Raji (cell line): Measurements from ENCODE around the gene AUTS2.

Source experiments
- POLR2A ChIP-seq: IDR thresholded peaks from 2 replicates; pipeline ENCODE4 v1.6.1; 2011; ENCODE audit warnings: low read depth, low read length, control low read depth; ENCODE audit not compliant: insufficient read depth

The AUTS2 gene

GRCh38 chr7:70379210-70379609, 780.9 kb downstream of the AUTS2 start:
- TF ChIP-seq POLR2A, result no peak

DNA sequence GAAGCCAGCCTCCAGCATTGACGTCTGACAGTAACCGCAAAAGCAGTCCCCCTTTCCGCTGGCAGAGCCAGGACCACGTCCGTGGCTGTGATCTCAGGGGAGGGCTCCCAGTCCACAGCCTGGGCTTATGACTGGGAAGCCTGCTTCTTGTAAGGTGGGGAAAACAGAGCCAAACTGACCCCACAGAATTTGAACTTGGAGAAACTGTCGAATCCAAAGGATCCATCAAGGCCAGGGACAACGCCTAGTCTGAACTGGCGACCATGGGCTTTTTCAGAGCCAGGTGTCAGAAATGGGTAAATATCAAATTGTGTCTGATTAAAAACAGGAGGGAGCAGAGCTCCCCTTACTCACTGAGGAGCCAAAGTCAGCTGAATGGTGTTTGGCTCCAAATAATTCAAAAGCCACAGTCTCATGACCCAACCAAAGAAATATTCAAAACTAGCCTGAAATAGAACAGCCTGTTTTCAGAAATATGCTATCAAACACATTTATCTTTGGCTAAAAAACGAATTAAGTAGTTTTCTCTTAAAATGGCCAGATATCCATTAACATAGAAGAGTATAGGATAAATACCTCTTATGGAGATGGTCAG, 782.2 kb downstream of the AUTS2 start:
- no peak for TF ChIP-seq POLR2A

DNA sequence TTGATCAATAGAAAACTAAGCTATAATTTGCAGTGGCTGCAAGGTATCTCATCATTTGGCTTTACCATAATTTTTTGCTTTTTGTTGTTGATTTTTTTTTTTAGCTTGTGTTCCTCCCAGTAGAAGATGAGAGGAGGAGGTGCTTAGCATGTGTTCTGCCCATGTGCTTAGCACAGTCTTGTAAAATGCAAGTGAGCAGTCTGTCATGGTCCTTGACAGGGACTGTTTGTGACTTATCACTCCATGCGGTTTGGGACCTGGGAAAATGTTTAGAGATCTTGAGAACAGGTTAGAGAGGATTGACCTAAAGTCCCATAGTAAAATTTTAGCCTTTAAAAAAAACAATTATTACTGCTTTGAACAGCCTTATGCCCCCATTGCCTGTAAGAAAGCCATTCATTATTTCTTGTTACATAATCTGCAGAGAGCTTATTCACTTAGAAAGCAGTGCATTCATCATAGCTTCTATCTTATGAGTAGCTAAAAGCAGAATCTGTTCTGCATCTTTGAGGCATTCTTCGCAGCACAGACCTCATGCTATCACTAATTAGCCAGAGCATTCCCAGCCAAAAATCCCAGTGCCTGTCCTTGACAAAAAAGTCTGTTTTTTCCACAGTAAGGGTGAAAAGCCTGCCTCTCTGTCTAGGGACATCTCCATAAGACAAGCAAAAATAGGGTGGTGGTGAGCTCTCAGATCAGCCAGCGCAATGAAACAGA, 784.9 kb downstream of the AUTS2 start:
- TF ChIP-seq POLR2A, result no peak

- TF ChIP-seq POLR2A, result no peak
These were observed 785.7 kb downstream of the AUTS2 start for GRCh38 chr7:70384024-70384423.

DNA sequence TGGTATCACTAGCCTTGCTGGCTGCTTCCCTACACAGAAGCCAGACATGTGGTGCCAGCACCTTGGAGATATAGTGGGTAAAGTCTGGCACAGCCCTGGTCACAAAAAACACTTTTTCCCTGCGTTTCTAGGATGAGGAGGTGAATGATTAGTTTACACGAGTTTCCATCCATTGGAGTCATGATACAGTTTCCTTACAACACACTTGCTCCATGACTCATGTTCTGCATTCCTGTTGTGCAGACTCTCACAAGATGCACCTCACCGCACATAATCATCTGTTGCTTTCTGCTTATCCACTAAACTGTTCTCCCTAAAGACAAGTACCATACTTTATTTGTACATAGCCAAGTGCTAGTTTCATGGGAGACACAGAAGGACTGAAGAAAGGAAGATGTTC, 786.6 kb downstream of the AUTS2 start:
- TF ChIP-seq POLR2A, result no peak

DNA sequence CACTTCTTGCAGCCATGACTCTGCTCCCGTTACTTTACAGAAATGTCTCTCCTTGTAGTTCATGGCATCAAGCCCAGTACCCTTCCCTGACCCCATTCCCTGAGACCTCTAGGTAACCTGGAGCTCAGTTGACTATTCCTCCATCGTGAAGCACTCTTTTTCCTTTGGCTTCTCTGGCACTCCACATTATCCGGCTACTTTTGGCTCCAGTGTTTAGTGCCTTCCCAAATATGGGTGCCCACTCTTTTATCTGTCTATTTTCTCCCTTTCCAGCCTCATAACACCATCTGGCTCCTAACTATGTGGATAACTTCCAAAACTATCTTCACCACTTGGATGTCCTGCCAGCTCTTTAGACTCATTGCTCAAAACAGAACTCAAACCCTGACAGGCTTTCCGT, 788.9 kb downstream of the AUTS2 start:
- no peak for TF ChIP-seq POLR2A

DNA sequence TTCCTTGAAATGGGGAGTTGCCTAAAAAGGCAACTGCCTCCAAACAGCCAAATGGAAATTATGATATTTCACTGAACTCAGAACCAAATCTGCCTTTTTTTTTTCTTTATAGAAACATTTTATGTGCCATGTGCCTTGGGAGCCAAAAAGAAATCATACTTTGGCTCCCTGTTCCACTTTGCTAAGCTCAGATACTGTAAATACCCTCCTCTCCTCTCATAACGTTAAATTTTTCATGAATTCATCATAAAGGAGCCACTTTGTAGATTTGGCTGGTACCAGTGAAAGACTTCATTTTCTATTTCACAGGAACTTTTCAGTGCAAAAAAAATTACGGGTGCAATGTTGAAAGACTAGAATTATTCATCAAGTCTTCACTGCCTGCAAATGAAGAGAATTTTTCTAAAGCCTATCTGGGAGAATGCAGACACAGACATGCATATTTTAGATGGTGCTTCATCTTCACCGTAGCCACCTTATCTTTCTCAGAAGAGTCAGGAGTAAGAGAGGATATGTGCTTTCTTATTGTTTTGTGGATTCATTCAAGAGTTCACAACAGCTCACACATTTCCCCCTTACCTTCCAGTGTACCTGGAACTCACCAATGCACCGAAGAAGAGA, 791.4 kb downstream of the AUTS2 start:
- TF ChIP-seq POLR2A, result no peak

DNA sequence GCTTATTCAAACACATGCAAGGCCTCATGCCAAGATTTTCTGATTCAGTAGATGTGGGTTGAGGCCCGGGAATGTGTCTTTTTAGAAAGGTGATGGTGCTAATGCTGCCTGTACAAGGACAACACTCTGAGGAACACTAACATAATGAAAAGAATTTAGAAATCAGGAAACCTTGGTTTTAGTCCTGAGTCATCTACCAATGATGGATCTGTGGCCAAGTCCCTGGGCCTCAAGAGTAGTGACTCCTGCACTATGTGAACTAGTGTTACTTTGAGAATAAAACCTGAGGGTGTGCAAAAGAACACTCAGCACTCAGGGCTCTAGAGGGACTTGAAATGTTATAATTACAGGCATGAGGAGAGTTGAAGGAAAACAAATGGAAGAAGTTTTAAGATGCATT, 792.0 kb downstream of the AUTS2 start:
- no peak for TF ChIP-seq POLR2A

GRCh38 chr7:70392256-70392876, 794.1 kb downstream of the AUTS2 start:
- TF ChIP-seq POLR2A, result no peak

DNA sequence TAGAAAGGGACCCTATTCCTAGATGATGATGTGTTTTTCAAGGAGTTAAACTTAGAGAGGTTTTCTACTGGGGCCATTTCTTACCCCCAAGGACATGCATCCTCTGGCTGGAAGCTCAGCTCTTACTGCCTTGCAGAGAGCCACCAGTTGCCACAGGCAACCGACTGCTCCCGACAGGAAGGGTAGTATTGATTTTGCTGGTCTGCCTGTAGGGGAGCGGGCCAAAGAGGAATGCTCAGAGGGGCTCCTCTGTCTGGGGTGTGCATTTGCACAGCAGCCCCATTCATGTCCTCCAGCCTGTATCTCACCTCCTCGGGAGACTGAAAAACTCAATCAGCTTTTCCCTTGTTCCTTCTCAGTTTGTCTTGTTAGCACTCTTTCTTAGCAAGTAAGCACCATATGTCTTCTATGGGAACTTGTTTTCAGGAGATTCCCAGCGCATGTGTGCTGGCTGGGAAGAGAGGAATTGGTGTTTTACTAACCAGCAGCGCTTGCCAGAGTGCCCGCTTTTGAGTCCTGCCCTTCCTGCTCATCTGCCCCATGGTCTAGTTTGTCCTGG, 794.7 kb downstream of the AUTS2 start:
- no peak for TF ChIP-seq POLR2A

GRCh38 chr7:70393956-70394355, 795.7 kb downstream of the AUTS2 start:
- TF ChIP-seq POLR2A, result no peak

DNA sequence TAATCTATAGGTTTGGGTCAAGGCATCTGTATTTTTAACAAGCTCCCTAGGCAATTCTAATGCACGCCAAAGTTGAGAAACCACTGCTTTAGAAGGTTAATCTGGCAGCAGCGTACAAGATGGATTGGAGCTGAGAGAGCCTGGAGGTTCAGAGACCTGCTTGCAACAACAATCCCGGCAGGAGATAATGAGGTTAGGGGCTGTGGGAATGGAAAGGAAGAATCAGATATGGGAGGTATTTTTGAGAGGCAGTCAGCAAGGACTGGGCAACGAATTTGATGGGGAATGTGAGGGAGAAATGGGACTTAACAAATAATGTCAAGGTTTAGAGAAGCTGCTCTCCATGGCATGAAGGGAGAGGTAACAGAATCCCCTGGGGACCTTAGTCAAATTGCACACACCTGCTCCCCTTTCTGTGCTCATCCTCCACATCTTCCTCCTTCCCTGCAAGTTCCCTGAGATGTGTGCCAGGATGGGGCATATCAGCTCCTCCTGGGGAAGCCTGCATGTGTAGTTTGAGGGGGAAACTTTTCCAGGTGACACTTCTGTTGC, 802.6 kb downstream of the AUTS2 start:
- no peak for TF ChIP-seq POLR2A

DNA sequence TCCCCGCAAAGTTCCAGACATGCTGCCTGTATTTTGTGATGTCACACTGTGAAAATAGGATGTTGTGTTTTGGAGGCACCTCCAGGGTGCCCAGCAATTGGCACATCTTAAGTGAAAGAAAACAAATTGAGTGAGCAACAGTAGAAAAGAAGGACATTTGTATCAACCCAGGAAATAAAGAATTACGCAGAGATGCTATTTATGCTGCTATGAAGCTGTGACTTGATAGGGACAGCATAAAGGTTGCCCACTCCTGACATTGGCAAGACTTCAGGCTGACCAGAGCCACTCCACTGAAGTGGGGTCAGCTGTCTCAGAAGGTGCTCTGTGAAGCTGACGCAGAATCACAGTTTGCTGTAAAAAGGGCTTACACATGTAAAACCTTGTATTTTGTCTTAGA, 803.8 kb downstream of the AUTS2 start:
- no peak for TF ChIP-seq POLR2A

DNA sequence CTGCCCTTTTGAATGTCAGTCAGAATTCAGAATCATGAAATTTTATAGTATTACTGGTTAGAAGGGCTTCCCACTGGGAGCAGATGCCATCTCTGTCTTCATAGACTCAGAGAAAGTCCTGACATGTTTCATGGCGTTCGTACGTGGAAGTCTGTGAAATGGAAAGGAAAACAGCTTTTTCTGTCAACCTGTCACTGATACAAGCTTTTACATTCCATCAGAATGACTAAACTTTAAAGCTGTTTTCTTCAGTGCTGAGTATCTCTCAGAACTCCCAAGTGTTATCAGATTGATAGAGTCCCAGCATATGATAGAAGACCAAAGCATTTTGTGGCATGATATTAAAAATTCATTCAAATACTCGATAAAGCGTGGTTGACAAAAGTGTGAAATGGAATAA, 807.0 kb downstream of the AUTS2 start:
- TF ChIP-seq POLR2A, result no peak

- TF ChIP-seq POLR2A, result no peak
These were observed 808.1 kb downstream of the AUTS2 start for GRCh38 chr7:70406186-70406949.
